Mesendoderm (in vitro differentiated cells): ENCODE data around the gene SV2C.

ENCODE experiments used
- DNase-seq: peaks from one replicate; pipeline ENCODE4 v3.0.0; 2013
- H2AK5ac ChIP-seq: 2 replicates; pipeline ENCODE4 v1.6.1; 2013; ENCODE audit warnings: low read length, inconsistent platforms
- H2BK120ac ChIP-seq: 2 replicates; pipeline ENCODE4 v1.6.1; 2013; ENCODE audit warnings: low read depth, mild to moderate bottlenecking, low read length, moderate library complexity, mixed read lengths
- H2BK15ac ChIP-seq: replicated peaks from 2 replicates; pipeline ENCODE4 v1.6.1; 2013; ENCODE audit warnings: low read depth, mild to moderate bottlenecking, moderate library complexity
- H2BK5ac ChIP-seq: 2 replicates; pipeline ENCODE4 v1.6.1; 2013; ENCODE audit warnings: low read length, inconsistent platforms
- H3K18ac ChIP-seq: 2 replicates; pipeline ENCODE4 v1.6.1; 2013; ENCODE audit warnings: mild to moderate bottlenecking, low read length, mixed read lengths
- H3K23ac ChIP-seq: one replicate; pipeline ENCODE4 v1.6.1; 2013; ENCODE audit warnings: low read length
- H3K27ac ChIP-seq: 2 replicates; pipeline ENCODE4 v1.5.1; 2013; ENCODE audit warnings: low read depth, mild to moderate bottlenecking, inconsistent platforms, low read length, moderate library complexity
- H3K27me3 ChIP-seq: 2 replicates; pipeline ENCODE4 v1.6.1; 2013; ENCODE audit warnings: low read length, control low read depth, mild to moderate bottlenecking, inconsistent platforms; ENCODE audit not compliant: insufficient read depth, poor library complexity
- H3K36me3 ChIP-seq: 2 replicates; pipeline ENCODE4 v1.6.1; 2013; ENCODE audit warnings: low read length, inconsistent platforms; ENCODE audit not compliant: control insufficient read depth, insufficient read depth
- H3K4ac ChIP-seq: one replicate; pipeline ENCODE4 v1.6.1; 2013; ENCODE audit warnings: low read depth, mild to moderate bottlenecking, low read length, moderate library complexity
- H3K4me1 ChIP-seq: 2 replicates; pipeline ENCODE4 v1.6.1; 2013; ENCODE audit warnings: low read depth, low read length, inconsistent platforms; ENCODE audit not compliant: control insufficient read depth
- H3K4me2 ChIP-seq: 2 replicates; pipeline ENCODE4 v1.6.1; 2013; ENCODE audit warnings: low read length
- H3K4me3 ChIP-seq: 2 replicates; pipeline ENCODE4 v1.5.1; 2013; ENCODE audit warnings: mild to moderate bottlenecking, low read length
- H3K56ac ChIP-seq: one replicate; pipeline ENCODE4 v1.6.1; 2013; ENCODE audit warnings: low read length
- H3K79me1 ChIP-seq: 2 replicates; pipeline ENCODE4 v1.6.1; 2013; ENCODE audit warnings: low read length, inconsistent platforms
- H3K79me2 ChIP-seq: 2 replicates; pipeline ENCODE4 v1.6.1; 2013; ENCODE audit warnings: mild to moderate bottlenecking, low read length; ENCODE audit not compliant: control insufficient read depth, insufficient read depth
- H3K9ac ChIP-seq: 2 replicates; pipeline ENCODE4 v1.6.1; 2013; ENCODE audit warnings: low read length, inconsistent platforms
- H4K5ac ChIP-seq: one replicate; pipeline ENCODE4 v1.6.1; 2013; ENCODE audit warnings: low read length
- H4K8ac ChIP-seq: one replicate; pipeline ENCODE4 v1.6.1; 2013; ENCODE audit warnings: low read depth, mild to moderate bottlenecking, control low read depth, low read length, moderate library complexity
- WGBS: extraction: QIAGEN DNeasy Blood & Tissue Kit; methylation state at CpG from one replicate; pipeline ENCODE4 v1.1.7; 2013; ENCODE audit warnings: low lambda C conversion rate, missing lambda C conversion rate; ENCODE audit not compliant: insufficient coverage; ENCODE audit errors: extremely low coverage; 5-methylcytosine and 5-hydroxymethylcytosine counted together

Gene SV2C

DNA sequence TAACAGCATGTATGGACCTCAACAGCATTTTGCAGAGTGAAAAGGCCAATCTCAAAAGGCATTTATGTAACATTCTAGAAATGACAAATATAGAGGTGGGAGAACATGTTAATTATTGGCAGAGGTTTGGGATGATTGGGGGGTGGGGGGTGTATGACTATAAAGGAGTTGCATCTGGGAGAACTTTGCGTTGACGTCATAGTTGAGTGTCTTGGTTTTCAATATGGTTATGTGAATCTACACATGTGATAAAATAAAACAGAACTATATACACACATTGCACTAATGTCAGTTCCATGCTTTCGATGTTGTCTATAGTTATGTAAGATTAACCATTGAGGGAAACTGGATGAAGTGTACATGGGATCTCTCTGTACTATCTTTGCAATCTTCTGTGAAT is 139.1 kb downstream of the SV2C start:
- no peak overlapping the region for H3K4me3 ChIP-seq
- no peak overlapping the region for H3K18ac ChIP-seq
- no peaks in the 10 kb centered on the region for H3K4me1 ChIP-seq
- no peak overlapping the region for H4K5ac ChIP-seq
- no peak overlapping the region for H3K4me2 ChIP-seq
- no peak for DNase-seq
- H3K56ac ChIP-seq, result no peak overlapping the region
- H2BK120ac ChIP-seq, result no peak overlapping the region
- H2BK15ac ChIP-seq, result no peak overlapping the region
- H4K8ac ChIP-seq, result no peak overlapping the region
- no peak overlapping the region for H2AK5ac ChIP-seq
- H3K27ac ChIP-seq, result no peak overlapping the region
- no peaks in the 10 kb centered on the region for H3K79me1 ChIP-seq
- no peak overlapping the region for H2BK5ac ChIP-seq
- H3K23ac ChIP-seq, result no peak overlapping the region
- H3K79me2 ChIP-seq, result no peaks in the 10 kb centered on the region
- no peak overlapping the region for H3K4ac ChIP-seq
- no CpG with 5 or more reads among the region's 3 CpGs for WGBS
- H3K36me3 ChIP-seq, result no peaks in the 10 kb centered on the region
- H3K9ac ChIP-seq, result no peak overlapping the region
- H3K27me3 ChIP-seq, result no peaks in the 10 kb centered on the region

DNA sequence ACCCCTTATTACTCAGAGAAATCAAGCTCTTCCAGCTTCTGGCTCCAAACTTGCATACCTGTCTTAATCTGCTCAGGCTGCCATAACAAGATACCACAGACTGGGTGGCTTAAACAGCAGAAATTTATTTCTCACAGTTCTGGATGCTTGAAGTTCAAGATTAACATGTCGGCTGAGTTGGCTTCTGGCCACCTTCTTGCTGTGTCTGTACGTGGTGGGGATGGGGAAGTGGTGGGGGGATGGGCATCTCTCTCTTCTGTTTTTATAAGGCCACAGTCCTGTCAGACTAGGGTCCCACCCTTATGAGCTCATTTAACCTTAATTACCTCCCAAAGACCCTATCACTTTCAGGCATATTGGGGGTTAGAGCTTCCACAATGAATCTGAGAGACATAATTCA is 140.5 kb downstream of the SV2C start:
- H2BK5ac ChIP-seq, result no peak overlapping the region
- no peak overlapping the region for H2AK5ac ChIP-seq
- H3K27me3 ChIP-seq, result no peaks in the 10 kb centered on the region
- no peaks in the 10 kb centered on the region for H3K79me1 ChIP-seq
- H3K23ac ChIP-seq, result no peak overlapping the region
- no peak overlapping the region for H3K4ac ChIP-seq
- H3K9ac ChIP-seq, result no peak overlapping the region
- H2BK120ac ChIP-seq, result no peak overlapping the region
- no peak overlapping the region for H3K4me3 ChIP-seq
- no peaks in the 10 kb centered on the region for H3K79me2 ChIP-seq
- H2BK15ac ChIP-seq, result no peak overlapping the region
- no peak overlapping the region for H4K8ac ChIP-seq
- no peaks in the 10 kb centered on the region for H3K4me1 ChIP-seq
- no peak overlapping the region for H4K5ac ChIP-seq
- H3K27ac ChIP-seq, result no peak overlapping the region
- H3K4me2 ChIP-seq, result no peak overlapping the region
- DNase-seq, result no peak
- H3K56ac ChIP-seq, result no peak overlapping the region
- no peaks in the 10 kb centered on the region for H3K36me3 ChIP-seq
- no CpG with 5 or more reads among the region's 2 CpGs for WGBS
- no peak overlapping the region for H3K18ac ChIP-seq

DNA sequence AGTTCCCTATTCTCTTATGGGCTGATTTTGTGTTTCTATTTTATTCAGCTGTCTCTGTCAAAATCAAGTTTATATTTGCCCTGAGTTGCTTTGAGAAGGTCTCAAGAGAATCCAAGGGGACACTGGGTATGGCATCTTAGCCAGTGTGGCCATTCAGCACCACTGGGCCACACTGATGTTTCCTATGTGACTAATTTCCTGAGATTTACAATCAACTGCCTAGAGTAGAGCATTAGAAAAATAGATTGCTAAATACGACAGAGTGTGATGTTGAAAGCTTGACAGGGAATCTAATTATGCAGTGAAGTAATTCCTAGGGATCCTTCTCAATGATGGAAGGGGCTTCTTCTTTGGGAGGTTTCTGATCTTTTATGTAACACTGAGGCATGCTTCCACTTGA is 141.7 kb downstream of the SV2C start:
- Histone ChIP-seq H3K36me3 (no peaks in the 10 kb centered on the region), H3K4me2 (no peak overlapping the region), H2BK120ac (no peak overlapping the region), H3K56ac (no peak overlapping the region), H4K5ac (no peak overlapping the region), H3K79me2 (no peaks in the 10 kb centered on the region), H4K8ac (no peak overlapping the region), H3K4me1 (no peaks in the 10 kb centered on the region), H2AK5ac (no peak overlapping the region), H2BK15ac (no peak overlapping the region), H3K27me3 (no peaks in the 10 kb centered on the region), H3K9ac (no peak overlapping the region), H3K27ac (no peak overlapping the region), H3K4me3 (no peak overlapping the region), H2BK5ac (no peak overlapping the region), H3K79me1 (no peaks in the 10 kb centered on the region), H3K4ac (no peak overlapping the region), H3K23ac (no peak overlapping the region), H3K18ac (no peak overlapping the region)
- WGBS, result no CpG with 5 or more reads among the region's 1 CpG
- no peak for DNase-seq

DNA sequence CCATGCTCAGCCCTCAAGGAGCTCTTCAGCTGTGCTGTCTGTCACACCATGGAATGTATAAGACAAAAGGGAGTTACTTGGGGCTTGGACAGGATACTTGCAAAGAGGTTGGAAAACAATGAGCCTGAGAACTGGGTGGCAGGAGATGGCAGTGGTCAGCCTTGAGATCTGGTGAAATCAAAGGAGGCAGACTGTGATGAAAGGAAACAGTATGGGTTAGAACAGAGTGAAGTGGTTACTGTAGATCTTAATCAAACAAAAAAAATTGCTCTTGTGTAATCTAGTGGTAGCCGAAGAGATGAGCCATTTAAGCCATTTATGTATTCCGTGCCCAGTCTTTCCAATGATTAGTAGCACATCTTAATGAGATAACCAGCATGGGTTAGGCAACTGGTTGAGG is 142.2 kb downstream of the SV2C start:
- Histone ChIP-seq H3K4ac (no peak overlapping the region), H2BK120ac (no peak overlapping the region), H4K5ac (no peak overlapping the region), H3K4me1 (no peaks in the 10 kb centered on the region), H3K27ac (no peak overlapping the region), H3K23ac (no peak overlapping the region), H3K4me3 (no peak overlapping the region), H3K36me3 (no peaks in the 10 kb centered on the region), H2BK15ac (no peak overlapping the region), H4K8ac (no peak overlapping the region), H2AK5ac (no peak overlapping the region), H3K4me2 (no peak overlapping the region), H3K79me2 (no peaks in the 10 kb centered on the region), H3K18ac (no peak overlapping the region), H3K27me3 (no peaks in the 10 kb centered on the region), H3K79me1 (no peaks in the 10 kb centered on the region), H3K9ac (no peak overlapping the region), H3K56ac (no peak overlapping the region), H2BK5ac (no peak overlapping the region)
- no peak for DNase-seq
- no CpG with 5 or more reads among the region's 2 CpGs for WGBS

DNA sequence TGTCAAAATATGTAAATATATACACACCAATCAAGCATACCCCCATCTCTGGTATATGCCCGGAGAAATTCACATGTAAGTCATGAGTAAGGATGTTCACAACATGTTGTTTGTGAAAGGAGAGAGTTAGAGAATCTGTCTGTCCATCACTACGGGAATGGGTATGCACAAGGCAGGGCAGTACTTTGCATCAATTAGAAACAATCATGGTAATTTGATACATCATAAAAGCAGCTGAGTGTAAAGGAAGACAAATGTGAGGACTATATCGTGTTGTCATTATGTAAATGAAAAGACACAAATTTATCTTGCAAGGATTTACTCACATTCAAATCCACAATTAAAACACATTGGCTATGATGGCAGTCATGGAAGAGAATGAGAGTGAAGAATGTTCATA is 146.7 kb downstream of the SV2C start:
- Histone ChIP-seq H3K4ac (no peak overlapping the region), H3K79me2 (no peaks in the 10 kb centered on the region), H3K4me2 (no peak overlapping the region), H3K4me3 (no peak overlapping the region), H2BK120ac (no peak overlapping the region), H3K79me1 (no peaks in the 10 kb centered on the region), H3K56ac (no peak overlapping the region), H3K23ac (no peak overlapping the region), H2BK15ac (no peak overlapping the region), H4K8ac (no peak overlapping the region), H3K9ac (no peak overlapping the region), H3K4me1 (no peaks in the 10 kb centered on the region), H3K36me3 (no peaks in the 10 kb centered on the region), H3K27me3 (no peaks in the 10 kb centered on the region), H3K27ac (no peak overlapping the region), H3K18ac (no peak overlapping the region), H4K5ac (no peak overlapping the region), H2AK5ac (no peak overlapping the region), H2BK5ac (no peak overlapping the region)
- no peak for DNase-seq
- WGBS, result no CpG with 5 or more reads among the region's 3 CpGs

DNA sequence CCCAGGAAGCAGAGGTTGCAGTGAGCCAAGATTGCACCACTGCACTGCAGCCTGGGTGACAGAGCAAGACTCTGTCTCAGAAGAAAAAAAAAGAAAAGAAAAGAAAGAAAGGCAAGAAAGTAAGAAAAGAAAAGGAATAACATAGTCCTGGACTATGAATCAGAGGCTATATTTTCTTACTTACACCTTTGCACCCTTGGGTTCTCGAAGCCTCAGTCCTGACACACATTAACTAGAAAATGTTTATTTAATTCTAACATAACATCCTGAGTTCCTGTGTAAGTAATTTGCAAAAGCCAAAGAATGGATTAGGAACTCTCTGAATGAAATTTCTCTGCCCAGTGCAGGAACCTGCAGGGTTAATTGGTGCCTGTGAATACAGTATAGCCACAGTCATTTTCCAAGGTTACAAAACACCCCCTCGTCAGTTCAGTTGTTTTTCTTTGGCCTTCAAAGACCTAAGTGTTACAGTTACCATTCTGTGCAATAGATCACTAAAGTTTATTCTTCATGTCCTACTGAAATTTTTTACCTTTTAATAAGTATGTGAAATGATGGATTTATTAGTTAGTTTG is 147.6 kb downstream of the SV2C start:
- H3K27ac ChIP-seq, result no peak overlapping the region
- no peaks in the 10 kb centered on the region for H3K79me1 ChIP-seq
- H2AK5ac ChIP-seq, result no peak overlapping the region
- no peak overlapping the region for H3K18ac ChIP-seq
- no peak overlapping the region for H3K4me2 ChIP-seq
- H4K8ac ChIP-seq, result no peak overlapping the region
- no peak overlapping the region for H2BK5ac ChIP-seq
- no peak overlapping the region for H3K56ac ChIP-seq
- no peak overlapping the region for H4K5ac ChIP-seq
- H2BK120ac ChIP-seq, result no peak overlapping the region
- H3K4me1 ChIP-seq, result no peaks in the 10 kb centered on the region
- no peaks in the 10 kb centered on the region for H3K79me2 ChIP-seq
- no peaks in the 10 kb centered on the region for H3K27me3 ChIP-seq
- H3K4ac ChIP-seq, result no peak overlapping the region
- no CpG with 5 or more reads among the region's 2 CpGs for WGBS
- H3K36me3 ChIP-seq, result no peaks in the 10 kb centered on the region
- no peak overlapping the region for H3K23ac ChIP-seq
- no peak for DNase-seq
- H2BK15ac ChIP-seq, result no peak overlapping the region
- no peak overlapping the region for H3K9ac ChIP-seq
- H3K4me3 ChIP-seq, result no peak overlapping the region
